Measurements from ENCODE around the gene GNAO1.

Gene GNAO1

DNA sequence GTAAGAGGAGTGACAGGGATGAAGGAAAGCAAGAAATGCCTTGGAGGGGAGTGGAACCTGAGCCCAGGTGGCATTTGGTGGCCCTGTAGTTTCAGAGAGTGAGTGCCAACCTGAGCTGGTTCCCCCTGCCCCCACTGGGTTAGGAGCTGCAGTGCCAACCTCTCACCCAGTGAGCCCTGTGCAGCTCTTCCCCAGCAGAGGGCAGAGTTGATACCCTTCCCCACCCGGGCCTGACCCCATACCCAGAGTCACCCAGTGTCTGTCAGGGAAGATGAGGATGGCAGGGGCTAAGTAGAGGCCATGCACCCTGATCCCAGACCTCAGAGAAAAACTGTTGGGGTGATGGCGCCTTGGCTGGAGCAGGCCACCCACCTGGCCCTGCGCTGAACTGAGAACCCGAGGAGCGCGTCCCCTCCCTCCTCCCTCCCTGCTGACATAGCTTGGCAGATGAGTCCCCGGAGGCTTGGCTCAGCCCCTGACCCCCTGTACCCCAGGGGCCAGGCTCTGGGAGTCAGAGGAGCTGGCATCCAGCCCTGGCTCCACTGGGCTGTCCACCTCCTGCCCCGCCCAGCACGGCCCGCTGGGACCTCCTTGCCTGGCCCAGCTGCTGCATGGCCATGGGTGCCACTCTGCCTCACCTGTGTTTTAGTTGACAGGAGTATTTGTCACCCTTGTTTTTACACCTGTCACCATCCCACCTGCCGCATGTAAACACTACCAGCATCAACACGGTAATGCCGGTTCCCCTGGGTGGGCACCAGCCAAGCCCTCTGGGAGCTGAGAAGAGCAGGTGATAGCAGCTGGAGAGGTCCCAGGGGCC is 120.1 kb downstream of the GNAO1 start:
- no peak for DNase-seq (ENCODE audit: low read depth in 3 of 3)

DNA sequence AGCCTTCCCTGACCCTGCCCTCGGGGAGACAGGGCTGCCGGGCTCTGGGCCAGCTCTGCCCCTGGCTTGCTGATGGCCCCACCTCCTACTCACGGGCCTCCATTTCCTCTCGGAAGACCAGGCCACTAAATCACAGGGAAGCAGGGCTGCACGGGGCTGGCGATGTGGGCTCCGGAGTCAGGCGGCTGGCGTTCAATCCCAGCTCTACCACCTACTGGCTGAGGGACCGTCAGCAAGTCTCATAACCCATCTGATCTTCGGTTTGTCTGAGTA is 120.7 kb downstream of the GNAO1 start:
- DNase-seq (ENCODE audit: low read depth in 3 of 3): no peak

DNA sequence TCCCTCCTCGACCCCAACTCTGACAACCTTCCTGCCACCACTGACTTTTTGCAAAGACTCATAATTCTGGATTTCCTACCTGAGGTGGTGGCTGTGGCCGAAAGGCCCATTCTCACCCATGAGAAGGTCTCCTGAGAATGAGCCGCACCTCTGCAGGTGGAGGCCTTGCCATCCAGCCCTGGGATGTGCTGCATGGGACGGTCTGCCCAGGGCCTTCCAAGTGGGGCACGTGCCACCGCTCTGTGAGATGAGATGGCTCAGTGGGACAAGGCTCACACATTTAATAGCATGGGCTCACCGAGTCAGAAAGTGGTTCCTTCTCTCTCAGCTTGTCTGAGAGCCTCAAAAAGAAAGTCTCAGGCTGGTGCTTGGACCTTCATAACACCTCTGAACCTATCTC is 121.3 kb downstream of the GNAO1 start:
- no peak for DNase-seq (ENCODE audit: low read depth in 3 of 3)

DNA sequence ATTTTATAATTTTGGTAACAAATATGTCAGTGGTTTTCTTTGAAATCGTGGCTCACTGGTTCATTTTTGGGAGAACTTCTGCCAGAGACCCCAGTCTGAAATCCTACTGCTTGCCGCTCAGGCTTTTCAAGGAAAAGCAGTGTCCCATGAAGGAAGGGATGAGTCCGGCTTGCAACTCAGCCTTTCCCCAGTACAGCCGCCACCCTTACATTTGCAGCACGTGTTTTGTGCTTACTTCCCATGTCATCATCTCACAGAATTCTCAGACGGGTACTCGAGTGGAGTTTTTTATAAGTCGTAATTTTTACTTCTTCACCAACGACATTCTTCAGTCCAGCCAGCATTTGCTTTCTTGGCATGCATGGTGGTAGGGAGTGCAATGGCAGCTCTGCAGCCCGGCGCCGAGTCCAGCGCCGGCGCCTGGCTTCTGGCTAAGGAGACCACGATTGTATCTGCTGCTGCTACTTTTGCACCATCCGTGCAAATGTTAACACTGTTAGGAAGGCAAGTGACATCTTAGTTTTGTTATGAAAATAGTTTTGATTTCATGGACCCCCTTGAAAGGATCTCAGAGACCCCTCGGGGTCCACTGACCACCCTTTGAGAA is 123.1 kb downstream of the GNAO1 start:
- DNase-seq (ENCODE audit: low read depth in 3 of 3): no peak

DNA sequence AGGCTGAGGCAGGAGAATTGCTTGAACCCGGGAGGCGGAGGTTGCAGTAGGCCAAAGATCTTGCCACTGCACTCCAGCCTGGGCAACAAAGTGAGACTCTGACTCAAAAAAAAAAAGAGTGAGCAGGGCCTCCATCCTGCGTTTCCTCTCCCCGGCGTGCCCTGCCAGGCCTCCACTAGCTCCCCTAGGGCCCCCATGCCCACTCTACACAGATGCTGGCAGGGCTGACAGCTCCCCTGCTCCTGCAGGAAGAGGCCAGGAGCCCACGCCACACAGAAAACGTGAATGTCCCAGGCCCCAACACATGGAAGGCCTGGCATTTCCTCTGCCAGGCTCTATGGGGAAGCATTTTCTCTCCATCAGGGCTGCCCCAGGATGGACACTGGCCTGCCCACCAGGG is 124.7 kb downstream of the GNAO1 start:
- DNase-seq (ENCODE audit: low read depth in 3 of 3): no peak

DNA sequence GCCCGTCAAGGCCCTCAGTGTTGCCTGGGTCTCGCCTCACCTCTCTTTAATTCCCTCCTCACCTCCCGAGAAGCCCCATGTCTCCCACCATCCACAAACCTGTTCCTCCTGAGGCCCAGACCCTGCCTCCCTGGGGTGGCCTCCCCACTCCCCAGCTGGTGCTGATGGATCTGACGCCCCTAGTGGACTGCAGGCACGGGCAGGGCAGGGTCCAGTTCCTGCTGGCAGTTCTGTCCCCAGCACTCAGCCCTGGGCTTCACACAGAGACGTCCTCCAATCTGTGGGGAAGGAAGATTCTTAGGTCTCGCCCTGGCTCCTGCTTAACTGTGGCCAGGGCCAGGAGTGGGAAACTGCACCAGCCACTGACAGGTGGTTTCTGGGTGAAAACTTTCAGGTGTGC is 125.3 kb downstream of the GNAO1 start:
- no peak for DNase-seq (ENCODE audit: low read depth in 3 of 3)

DNA sequence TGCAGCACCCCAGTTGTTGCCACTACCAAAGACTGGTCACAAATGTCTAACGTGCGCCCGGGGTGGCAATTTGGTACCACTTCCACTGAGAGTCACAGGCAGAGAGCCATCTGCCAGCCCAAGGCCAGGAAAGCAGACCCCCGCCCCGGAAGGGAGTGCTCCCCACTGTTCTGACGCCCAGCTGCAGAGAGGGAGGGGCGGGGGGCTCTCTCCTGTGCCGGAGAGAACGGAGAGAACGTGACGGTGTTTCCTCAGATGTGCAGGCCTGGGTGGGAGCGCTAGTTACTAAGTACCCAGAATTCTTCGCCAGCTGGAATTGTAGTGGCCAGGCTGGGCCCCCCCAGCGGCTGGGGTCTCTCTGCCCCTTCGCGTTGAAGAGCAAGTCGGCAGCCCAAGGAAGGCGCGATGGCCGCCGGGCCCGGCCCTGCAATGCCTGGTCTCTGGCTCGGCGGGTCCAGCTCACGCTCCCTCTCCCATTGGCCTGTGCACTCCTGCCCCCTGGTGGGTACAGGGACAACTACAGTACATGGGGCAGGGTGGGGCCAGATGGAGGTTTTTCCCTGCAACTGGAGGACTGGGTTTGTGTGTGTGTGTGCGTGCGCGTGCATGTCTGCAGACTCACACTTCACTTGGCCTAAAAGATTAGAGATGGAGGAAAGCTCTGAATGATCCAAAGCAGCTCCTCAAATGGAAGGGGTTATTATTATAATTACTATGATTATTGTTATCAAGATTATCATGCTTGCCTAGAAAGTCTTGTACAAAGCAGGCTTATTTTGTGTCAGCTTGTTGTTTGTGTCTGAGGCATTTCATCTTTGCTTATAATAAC is 126.9 kb downstream of the GNAO1 start:
- peak; percentile 52 to 56 (median 54) for DNase-seq (ENCODE audit: low read depth in 3 of 3)

DNA sequence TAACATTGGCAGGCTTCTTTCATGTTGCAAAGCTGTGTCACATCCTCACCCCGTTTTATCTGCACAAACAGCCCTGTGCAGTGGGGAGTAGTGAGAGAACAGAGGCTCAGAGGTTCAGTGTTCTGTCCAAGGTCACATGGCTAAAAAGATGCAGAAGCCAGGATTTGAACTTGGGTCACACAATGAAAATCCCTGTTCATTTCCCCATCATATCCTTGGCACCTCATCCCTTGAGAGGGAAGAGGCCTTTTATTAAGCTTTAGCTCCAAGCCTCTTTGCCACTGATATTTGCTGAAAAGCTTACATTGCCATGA is 127.5 kb downstream of the GNAO1 start:
- no peak for DNase-seq (ENCODE audit: low read depth in 3 of 3)

DNA sequence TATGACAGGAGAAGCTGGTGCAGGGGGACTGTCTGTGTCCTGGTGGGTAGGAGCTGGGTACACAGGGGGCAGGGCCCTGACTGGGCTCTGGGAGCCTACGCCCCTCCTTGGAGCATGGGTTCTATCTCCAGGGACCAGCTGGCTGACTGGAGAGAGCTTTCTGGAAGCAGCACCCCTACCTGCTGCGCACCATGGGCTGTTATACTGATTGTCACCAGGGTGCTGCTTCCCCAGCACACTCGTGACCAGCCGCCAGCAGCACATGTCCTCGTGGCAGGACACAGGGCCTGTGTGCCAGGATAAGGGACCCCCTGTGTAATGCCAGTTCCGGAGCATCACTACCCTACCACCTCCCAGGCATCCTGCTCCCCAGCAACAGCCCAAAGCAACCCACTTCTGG is 128.1 kb downstream of the GNAO1 start:
- no peak for DNase-seq (ENCODE audit: low read depth in 3 of 3)

DNA sequence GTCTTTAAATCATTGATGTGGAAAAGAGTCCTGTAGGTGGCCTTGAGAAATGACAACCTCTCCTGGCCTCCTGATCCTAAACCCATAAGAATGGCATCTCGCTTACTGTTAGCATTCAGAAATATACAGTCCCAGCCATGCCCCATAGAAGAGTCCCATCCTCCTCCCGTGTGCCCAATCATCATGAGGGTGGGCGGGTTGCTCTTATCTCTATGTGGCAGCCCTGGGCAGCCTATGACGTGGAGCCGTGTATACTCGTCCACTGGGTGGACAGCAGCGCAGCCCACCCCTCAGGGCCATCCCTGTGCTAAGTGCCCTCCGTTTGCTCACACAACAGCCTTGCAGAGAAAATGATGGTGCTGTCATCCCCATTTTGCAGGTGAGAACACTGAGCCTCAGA is 128.8 kb downstream of the GNAO1 start:
- no peak for DNase-seq (ENCODE audit: low read depth in 3 of 3)

DNA sequence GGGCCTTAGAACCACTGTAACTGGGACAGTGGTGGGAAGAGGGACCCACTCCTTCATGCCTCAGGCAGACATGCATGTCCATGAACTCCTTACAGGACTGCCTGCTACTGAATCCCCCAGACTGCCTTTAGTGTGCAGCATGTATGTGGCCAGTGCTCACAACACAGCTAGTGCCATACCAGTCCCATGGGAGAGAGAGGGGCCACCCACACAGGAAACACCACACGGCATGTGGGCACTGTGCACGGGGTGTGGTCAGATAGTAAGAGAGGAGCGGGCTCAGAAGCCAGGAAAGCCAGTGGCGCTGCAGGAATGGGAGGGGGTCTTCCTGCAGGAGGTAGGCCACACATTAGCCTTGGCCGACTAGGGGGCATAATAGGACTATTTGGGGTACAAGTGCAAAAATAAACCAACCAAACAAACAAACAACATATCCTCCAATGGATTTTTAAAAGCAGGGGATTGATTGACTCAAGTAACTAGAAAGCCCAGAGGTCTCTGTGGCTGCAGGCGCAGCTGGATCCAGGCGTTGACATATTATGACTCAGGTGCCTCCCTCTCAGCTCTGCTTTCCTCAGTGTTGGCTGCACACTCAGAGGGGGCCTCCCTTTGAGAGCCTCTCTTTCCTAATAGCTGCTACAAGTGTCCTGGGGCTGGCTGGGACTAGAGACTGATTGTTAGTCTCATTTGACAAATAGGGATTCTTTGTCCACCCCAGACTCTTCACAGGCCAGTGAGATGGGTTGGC is 129.7 kb downstream of the GNAO1 start:
- DNase-seq (ENCODE audit: low read depth in 3 of 3): no peak

DNA sequence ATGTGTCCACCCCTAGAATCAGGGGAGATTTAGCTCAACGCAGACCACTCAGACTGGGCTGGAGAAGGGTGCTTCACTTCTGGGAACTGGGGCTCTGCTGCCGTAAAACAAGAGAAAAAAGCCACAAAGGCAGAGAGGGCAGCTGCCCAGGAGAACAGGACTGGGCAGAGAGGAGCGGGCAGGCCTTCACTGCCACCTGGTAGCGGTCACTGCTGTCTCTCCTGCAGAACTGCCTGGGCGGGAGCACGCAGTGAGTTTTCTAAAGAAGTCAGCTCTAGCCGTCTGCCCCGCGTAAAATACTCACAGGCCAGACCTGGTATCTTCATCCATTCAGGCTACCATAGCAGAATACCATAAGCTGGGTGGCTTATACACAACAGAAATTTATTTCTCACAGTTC is 130.3 kb downstream of the GNAO1 start:
- DNase-seq (ENCODE audit: low read depth in 3 of 3): no peak

DNA sequence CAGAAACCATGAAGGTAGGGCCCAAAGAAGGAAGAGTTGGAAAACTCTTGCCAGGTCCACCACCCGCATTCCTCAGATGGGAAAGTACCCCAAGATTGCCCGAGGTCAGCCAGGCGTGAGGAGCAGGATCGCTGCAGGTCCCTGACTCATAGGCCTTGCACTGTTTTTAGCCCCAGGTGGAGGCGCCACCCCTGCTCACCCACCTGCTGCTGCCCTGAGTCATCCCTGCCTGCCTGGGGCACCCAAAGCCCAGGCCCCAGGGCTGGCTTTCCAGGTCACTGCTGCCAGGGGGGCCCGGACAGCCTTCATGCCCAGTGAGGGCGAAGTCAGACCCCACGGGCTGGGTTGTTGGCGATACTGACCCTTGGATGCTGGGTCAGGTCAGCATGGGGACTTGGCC is 133.1 kb downstream of the GNAO1 start:
- DNase-seq (ENCODE audit: low read depth in 3 of 3): no peak

DNA sequence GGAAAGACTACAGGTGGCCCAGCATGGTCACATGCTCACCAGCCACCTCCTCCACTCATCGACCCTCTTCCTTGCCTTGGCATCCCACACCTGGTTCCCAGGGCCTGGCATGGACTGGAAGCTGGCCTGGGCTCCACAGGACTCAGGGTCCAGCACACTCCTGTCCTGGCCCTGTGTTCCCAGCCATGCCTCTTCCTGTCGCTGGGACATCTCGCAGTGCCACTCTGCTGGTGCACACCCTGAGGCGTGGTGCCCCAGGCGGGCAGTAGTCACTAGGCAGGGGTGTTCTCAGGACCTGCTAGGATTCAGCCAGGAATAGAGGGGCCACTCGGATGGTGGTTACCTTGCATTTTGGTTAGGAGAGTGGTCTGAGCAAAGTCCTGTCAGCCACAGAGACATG is 134.7 kb downstream of the GNAO1 start:
- DNase-seq (ENCODE audit: low read depth in 3 of 3): no peak

DNA sequence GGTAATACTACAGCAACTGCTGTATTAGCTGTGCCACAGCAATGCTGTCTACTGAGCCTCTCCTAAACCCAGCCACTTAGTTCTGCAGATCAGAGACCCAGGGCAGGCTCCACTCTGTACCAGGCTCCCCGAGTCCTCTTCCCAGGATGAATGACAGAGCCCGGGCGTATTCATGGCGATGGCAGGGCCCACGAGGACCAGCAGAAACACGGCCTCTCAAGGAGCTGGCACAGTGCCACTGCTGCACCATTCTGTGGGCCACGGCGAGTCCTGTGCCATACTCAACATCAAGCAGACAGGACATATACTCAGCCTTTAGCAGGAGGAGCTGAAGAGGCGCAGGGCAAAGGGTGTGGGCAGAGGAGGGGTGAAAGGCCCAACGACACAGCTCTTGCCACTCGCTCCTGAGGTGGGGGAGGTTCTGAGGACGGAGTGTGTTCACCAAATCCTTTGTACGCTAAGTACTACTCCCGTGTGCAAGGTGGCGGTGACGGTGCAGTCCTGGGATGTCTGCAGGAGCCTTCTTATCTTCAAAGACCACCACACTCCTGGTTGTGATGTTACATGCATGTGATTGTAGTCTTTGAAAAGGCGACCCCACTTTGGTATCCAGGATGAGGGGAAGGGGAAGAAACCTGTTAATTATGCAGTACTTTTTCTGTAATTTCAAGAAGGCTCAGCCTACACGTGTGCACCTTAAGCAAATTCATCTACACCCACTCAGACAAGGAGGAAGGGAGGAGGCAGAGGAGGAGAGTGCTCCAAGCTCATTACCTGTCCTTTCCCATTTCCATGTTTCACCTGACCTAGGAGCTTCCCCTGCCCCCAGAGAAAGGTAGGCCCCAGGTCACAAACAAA is 136.0 kb downstream of the GNAO1 start:
- no peak for DNase-seq (ENCODE audit: low read depth in 3 of 3)

DNA sequence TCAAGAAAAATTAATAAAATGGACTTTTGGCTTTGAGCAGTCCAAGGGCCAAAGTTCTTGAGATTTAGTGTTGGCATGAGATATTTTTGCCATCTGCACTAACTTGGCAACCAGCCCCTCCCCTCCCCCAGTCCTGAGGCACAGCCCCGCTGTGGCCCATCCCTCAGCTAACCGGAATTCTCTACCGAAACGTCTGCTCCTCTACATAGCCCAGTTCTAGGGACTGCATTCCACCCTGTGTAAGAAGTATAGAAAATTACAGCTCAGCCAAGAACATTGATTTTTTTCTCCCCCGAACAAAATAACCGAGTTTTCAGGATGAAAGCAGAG is 136.6 kb downstream of the GNAO1 start:
- no peak for DNase-seq (ENCODE audit: low read depth in 3 of 3)

DNA sequence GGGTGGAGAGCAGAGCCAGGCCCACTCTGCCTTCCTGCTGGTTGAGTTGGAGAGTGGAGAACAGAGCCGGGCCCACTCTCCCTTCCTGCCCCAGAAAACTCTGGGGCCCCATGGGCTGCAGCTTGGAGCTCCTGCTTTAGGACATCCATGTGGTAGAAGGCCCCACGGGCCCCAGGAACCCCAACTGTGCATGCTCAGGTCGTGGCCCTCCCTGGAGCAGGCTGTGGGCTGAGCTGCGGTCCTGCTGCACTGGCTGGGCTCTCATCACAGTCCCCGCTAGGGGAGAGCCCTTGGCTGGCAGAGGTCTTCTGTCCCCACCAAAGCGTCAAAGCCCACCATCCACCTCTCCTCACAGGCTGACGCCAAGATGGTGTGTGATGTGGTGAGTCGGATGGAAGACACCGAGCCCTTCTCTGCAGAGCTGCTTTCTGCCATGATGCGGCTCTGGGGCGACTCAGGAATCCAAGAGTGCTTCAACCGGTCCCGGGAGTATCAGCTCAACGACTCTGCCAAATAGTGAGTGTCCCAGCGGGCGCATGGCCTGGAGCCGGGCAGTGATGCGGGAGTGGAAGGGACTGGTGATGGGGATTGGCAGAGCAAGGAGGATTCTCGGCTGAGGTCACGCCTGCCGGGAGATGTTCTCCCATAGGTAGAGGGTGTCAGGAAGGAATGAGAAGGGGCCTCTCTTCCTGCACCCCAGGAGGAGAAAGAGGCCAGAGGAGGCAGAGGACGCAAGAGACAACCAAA is 137.2 kb downstream of the GNAO1 start:
- no peak for DNase-seq (ENCODE audit: low read depth in 3 of 3)

DNA sequence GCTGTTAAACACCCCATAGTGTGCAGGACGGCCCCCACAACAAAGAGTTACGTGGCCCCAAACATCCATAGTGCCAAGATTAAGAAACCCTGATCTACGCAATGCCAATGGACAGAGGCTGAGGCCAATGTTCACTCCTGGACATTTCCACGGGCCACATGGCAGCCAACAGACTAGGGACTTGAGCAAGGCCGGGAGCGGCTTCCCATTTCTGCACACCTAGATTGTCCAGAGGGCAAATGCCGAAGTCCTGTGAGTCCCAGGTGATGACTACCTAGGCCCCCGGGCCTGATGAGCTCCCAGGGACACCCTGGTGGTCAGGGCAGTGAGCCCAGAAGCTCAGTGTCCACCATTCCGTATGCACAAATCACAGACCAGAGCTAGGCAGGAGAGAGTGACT is 138.6 kb downstream of the GNAO1 start:
- DNase-seq (ENCODE audit: low read depth in 3 of 3): no peak

DNA sequence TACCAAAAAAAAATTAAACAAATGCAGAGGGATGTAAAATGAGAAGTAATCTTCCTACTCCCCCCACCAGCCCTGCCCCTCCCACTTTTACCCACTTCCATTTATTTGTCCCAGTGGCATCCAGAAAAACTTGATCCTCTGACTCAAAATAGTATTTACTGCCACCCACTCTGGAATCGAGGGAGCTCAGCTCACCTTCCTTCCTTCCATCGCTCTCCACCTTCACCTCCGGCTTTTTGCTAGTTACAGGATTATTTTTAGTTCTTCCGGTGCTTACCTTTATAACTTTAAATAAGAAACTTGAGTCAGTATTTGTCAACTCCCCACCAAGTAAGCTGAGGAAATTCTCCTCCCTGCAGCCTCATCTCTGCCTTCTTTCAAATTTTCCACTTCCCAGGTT is 139.2 kb downstream of the GNAO1 start:
- no peak for DNase-seq (ENCODE audit: low read depth in 3 of 3)

DNA sequence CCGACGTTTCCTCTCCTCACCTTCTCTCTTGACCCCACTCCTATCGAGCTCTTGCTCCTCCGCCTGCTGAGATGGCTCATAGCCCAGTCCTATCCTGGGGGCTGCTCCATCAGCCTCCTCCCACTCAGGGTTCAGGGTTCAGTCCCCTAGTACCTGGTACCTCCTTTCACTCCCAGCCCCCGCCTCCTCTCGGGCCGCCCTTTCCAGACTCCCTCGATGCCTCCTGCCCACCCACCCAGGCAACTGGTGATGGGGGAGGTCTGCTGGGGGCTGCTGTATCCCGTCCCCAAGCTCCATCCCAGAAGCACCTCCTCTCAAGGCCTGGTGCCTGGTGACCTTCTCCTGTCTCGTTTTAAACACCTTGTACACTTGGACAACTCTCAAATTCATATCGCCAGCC is 140.1 kb downstream of the GNAO1 start:
- no peak for DNase-seq (ENCODE audit: low read depth in 3 of 3)

DNA sequence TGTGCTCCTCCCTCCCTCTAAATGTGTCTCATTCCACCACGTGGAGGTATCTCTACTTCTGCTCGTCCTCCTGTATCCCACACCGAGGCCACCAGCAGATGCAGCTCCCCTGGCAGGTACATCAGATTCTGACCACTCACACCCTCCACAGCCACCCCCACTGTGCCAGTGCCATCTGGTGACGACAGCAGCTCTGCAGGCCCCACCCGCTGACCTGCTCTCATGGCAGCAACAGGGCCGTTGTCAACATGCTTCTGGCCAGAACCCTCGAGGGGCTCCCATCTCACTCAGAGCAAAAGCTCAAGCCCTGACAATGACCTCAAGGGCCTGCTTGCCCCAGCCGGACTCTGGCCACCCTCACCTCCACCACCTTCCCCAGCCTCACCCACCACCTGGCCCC is 140.6 kb downstream of the GNAO1 start:
- no peak for DNase-seq (ENCODE audit: low read depth in 3 of 3)

Data from stimulated activated CD4-positive, alpha-beta T cell treated with anti-CD3 and anti-CD28 coated beads, TNF-alpha, amount 100 ng/mL, for 4 hours (primary cell).